ENCODE results near the gene KIR2DL3. TPM values are rescaled to one million over a fixed set of nuclear protein-coding genes. Genes with fewer than 3 reads are reported as not detected.
"Not testable (repeated sequence)": the region's sequence is repeated elsewhere in the genome, so short reads cannot be mapped to it uniquely, and the experiment has no call there.

The KIR2DL3 gene
- total RNA-seq, 1 donor from 2014 or later, result not detected

- Histone ChIP-seq H3K27ac (no peak overlapping the region), H3K27me3 (no peaks in the 10 kb centered on the region), H3K4me3 (no peak overlapping the region), H3K36me3 (no peaks in the 10 kb centered on the region), H3K4me1 (no peaks in the 10 kb centered on the region), H3K9me3 (no peaks in the 10 kb centered on the region)
- TF ChIP-seq CTCF (IDR thresholded peaks at IDR 0.05), result no peak
- no peak for TF ChIP-seq POLR2AphosphoS5 (IDR thresholded peaks at IDR 0.05; ENCODE audit: insufficient read depth in 1 of 2, low read depth in 1 of 2)
- TF ChIP-seq POLR2A (IDR thresholded peaks at IDR 0.05), result no peak
- intact Hi-C loops (cut with DNase I), result no loop called here
- DNase-seq (ENCODE audit: extremely low spot score in 2 of 2), result no peak
Measured at GRCh38 chr19:54709212-54709948, 28.9 kb upstream of the KIR2DL3 start.

- H3K4me3 ChIP-seq; H3K36me3 ChIP-seq; H3K27me3 ChIP-seq; intact Hi-C loops (cut with DNase I); DNase-seq (ENCODE audit: extremely low spot score in 2 of 2); H3K9me3 ChIP-seq; H3K4me1 ChIP-seq; H3K27ac ChIP-seq: not testable (repeated sequence)
Measured at GRCh38 chr19:54709956-54710355, 28.4 kb upstream of the KIR2DL3 start.

GRCh38 chr19:54724142-54724541, 14.2 kb upstream of the KIR2DL3 start, which contains the start of gene KIR3DL3:
Gene KIR3DL3 (plus strand): TSS chr19:54724442. CDS start chr19:54724497, 55 bp downstream.
- intact Hi-C loops (cut with DNase I), result no loop called here
- DNase-seq (ENCODE audit: extremely low spot score in 2 of 2), result peak in 1 of 2 donors; percentile 13
- TF ChIP-seq POLR2A (IDR thresholded peaks at IDR 0.05) (no peak), CTCF (IDR thresholded peaks at IDR 0.05) (no peak), POLR2AphosphoS5 (IDR thresholded peaks at IDR 0.05; ENCODE audit: insufficient read depth in 1 of 2, low read depth in 1 of 2) (no peak)

GRCh38 chr19:54724644-54725043, 13.7 kb upstream of the KIR2DL3 start:
- intact Hi-C loops (cut with DNase I), result no loop called here
- H3K36me3 ChIP-seq, result no peaks in the 10 kb centered on the region
- no peaks in the 10 kb centered on the region for H3K9me3 ChIP-seq
- H3K4me1 ChIP-seq, result no peaks in the 10 kb centered on the region
- TF ChIP-seq CTCF (IDR thresholded peaks at IDR 0.05) (no peak), POLR2A (IDR thresholded peaks at IDR 0.05) (no peak), POLR2AphosphoS5 (IDR thresholded peaks at IDR 0.05; ENCODE audit: insufficient read depth in 1 of 2, low read depth in 1 of 2) (no peak)
- H3K4me3 ChIP-seq, result no peak overlapping the region
- H3K27me3 ChIP-seq, result no peaks in the 10 kb centered on the region
- peak; percentile 40 to 42 for DNase-seq (ENCODE audit: extremely low spot score in 2 of 2)
- no peak overlapping the region for H3K27ac ChIP-seq

More at GRCh38 chr19:54724142-54724541, 14.2 kb upstream of the KIR2DL3 start, which contains the start of gene KIR3DL3:
- Histone ChIP-seq H3K27ac (no peak within 1 kb of the TSS), H3K36me3 (no peaks in the 10 kb centered on the region), H3K4me1 (no peaks in the 10 kb centered on the region), H3K9me3 (no peaks in the 10 kb centered on the region), H3K4me3 (no peak within 1 kb of the TSS), H3K27me3 (no peaks in the 10 kb centered on the region)

- peak in 1 of 2 donors; percentile 55 for DNase-seq (ENCODE audit: extremely low spot score in 2 of 2)
- Histone ChIP-seq H3K27ac (no peak overlapping the region), H3K4me1 (no peaks in the 10 kb centered on the region), H3K9me3 (no peaks in the 10 kb centered on the region), H3K4me3 (no peak overlapping the region), H3K36me3 (no peaks in the 10 kb centered on the region), H3K27me3 (no peaks in the 10 kb centered on the region)
- intact Hi-C loops (cut with DNase I), result no loop called here
- TF ChIP-seq POLR2A (IDR thresholded peaks at IDR 0.05), result no peak
- TF ChIP-seq POLR2AphosphoS5 (IDR thresholded peaks at IDR 0.05; ENCODE audit: insufficient read depth in 1 of 2, low read depth in 1 of 2), result no peak
- TF ChIP-seq CTCF (IDR thresholded peaks at IDR 0.05), result no peak
Measured at GRCh38 chr19:54725321-54725720, 13.0 kb upstream of the KIR2DL3 start.
